GM18519 (cell line): Measurements from ENCODE around the gene PLAC9.

ENCODE experiments used
- ATAC-seq: cut with Tn5 transposase; IDR thresholded peaks from one replicate; pipeline ENCODE4 v1.9.1; 2021; ENCODE audit warnings: mild to moderate bottlenecking, moderate library complexity; ENCODE audit not compliant: unreplicated experiment, low FRiP score

Gene PLAC9

DNA sequence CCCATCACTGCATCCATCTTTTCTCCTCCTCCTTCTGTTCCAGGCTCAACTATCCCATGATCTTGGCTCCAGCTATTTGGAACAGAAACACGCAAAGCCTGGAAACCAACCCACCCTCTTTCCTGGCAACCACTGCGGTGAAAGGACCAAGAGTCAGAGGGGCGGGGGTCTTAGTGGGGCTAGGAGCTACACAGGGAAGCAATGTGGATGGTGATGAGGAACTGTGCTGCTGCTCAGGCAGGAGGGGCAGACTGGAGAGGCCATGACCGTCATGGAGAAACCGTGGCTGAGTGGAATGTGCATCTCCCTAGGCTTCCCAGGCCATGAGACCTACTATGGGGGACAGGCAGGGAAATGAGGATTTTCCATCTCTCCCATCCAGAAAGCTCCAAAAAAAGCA is 25.6 kb downstream of the PLAC9 start:
- no peak for ATAC-seq

DNA sequence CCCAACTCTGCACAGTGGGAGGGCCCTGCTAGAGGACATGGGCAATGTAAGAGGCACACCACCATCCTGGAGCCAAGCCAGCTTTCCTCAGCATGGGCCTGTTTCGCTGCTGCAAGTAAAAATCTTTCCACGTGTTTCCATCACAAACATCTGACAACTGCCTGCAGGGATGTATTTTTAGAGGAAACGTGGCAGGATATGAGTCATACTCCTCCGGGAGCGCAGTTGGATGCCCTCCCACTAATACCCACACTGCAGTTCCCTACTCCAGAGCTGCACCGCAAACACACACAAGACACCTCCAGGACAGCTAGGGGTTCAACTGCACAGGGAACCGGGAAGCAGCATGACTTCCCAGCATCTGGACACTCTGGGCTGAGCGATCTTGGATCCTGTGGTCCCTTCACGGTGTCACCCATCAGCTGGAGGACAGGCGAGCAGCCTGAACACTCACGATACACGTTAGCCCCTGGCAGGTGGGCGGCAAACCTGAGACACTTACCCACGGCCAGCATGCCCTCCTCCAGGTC is 26.1 kb downstream of the PLAC9 start:
- no peak for ATAC-seq

DNA sequence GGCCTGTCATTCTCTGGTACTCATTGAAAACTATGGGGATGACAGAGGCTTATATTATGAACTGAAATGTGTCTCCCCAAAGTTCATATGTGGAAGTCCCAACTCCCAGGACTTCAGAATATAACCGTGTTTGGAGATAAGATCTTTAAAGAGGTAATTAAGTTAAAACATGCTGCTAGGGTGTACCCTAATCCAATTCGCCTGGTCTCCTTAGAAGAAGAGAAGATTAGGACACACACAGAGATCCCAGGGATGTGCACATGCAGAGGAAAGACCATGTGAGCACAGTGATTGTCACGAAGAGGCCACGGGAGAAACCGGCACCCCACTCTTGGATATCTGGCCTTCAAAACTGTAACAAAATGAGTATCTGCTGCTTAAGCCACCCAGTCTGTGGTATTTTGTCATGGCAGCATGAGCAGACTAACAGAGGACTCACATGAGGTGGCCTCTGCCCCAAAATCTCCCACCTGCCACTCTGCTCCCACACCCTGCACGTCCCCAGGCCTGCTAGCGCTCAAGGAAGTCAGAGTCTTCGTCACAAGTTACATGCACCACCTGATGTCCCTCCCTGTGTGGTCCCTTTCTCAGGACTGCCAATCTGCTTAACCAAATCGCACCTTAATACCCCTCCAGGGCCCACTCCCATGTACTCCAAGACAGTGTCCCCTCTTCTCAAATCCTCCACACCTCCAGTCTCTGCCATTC is 26.8 kb downstream of the PLAC9 start:
- ATAC-seq: no peak

- ATAC-seq: no peak
Measured at GRCh38 chr10:80160361-80161320, 28.1 kb downstream of the PLAC9 start.

DNA sequence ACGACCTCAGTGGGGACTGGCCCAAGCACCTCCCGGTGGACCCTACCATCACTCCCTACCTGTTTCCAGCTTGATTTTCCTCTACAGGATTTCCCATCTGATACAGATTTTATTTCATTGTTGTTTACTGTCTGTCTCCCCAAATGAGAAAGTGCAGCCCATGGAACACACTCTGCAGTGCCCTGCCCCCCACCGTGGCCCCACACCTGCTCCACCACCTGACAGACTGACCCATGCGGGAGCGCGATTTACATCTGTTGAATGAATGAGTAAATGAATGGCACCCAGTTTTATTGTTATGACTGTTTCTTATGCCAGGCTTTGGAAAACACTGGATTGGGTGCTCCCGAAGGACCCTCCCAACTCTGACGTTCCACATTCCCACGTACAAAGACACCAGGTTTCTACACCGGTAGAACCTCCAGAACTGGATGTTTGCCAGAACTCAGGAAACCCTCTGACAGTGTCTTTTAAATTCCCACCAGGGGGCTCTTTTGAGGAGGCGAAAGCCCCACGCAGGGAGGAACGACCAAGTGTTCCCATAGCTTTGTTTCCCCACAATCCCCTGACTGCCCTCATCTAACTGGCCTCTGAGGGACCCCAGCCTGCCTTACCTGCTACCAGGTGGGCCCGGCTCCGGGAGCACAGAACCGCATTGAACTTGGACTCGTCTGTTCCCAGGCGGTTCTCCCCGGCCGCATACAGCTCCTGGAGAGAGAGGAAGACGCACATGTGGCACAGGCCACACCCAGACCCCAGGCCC is 29.0 kb downstream of the PLAC9 start:
- ATAC-seq: no peak

DNA sequence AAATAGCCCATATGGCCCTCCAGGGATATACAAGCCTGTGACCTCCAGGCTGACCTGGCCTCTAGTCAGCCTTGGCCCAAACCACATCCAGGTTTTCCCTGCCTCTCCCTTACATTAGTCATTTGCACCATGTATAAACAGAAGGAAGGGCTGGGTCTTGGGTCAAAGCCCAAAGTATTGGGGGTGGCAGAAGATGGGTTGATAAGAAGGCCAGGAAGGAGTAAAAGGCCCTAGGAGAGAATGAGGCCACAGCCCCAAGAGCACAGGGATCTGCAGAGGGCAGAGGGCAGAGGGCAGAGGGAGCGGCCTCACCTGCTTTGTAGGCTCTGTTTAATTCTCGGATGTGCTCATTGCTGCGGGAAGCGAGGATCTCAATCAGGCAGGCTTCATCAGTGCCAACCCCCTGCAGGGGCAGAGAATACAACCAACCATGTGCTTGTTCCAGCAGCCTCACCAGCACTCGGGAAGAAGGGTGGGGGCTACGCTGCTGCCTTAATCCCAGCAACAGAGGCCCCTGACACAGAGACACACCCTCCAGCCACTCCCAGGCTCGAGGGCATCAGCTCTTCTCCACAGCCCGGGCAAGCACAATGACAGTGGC is 31.3 kb downstream of the PLAC9 start:
- ATAC-seq: no peak

GRCh38 chr10:80164596-80164995 is 32.1 kb downstream of the PLAC9 start:
- ATAC-seq: no peak

GRCh38 chr10:80165173-80165572 is 32.6 kb downstream of the PLAC9 start:
- ATAC-seq: no peak

- ATAC-seq: no peak
Measured at GRCh38 chr10:80166581-80167470, 34.3 kb downstream of the PLAC9 start.

GRCh38 chr10:80167471-80168161 is 35.1 kb downstream of the PLAC9 start:
- no peak for ATAC-seq

- ATAC-seq: no peak
Measured at GRCh38 chr10:80168162-80168511, 35.6 kb downstream of the PLAC9 start.

GRCh38 chr10:80168679-80169380 is 36.3 kb downstream of the PLAC9 start:
- no peak for ATAC-seq

- no peak for ATAC-seq
Measured at GRCh38 chr10:80170026-80170425, 37.5 kb downstream of the PLAC9 start.

GRCh38 chr10:80170641-80171040 is 38.1 kb downstream of the PLAC9 start:
- ATAC-seq: no peak

DNA sequence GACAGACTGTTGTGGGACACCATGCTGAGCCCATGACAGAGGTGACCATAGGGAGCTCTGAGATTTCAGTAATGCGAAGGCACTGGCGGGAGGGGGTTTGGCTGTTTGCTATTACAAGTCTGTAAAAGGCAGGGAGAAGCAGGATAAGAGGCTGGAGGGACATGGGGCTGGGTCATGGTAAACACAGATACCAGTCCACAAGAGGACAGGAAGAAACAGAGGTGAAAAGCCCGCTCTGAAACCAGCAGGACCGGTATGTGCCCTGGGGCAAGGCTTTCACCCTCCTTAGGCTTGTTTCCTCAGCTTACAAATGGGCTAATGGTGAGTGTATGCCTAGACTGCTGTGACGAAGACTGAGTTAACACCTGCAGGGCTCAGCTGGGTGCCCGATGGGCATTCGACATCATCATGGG is 38.7 kb downstream of the PLAC9 start:
- ATAC-seq: no peak

- ATAC-seq: no peak
Measured at GRCh38 chr10:80172896-80173295, 40.4 kb downstream of the PLAC9 start.

DNA sequence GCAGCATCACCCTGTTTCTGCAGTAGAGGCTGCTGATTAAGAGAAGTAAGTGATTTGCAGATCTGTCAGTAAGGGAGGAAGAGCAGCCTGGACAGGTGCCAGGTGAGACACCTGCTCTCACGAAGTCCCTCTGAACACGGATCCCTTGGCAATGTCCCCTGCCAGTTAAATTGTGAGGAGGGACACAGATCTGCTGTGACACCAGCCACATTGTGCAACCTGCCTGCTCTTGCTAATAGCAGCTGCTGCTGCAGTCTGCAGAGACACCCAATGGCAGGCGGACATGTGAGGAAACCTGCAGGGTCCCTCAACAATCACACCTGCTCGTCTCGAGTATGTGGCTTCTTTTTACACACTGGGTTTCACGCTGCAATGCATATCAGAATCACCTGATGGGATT is 40.9 kb downstream of the PLAC9 start:
- ATAC-seq: no peak
